Panc1 (cell line): Measurements from ENCODE around the gene POLR3H. TPM values are rescaled to one million over a fixed set of nuclear protein-coding genes. Genes with fewer than 3 reads are reported as not detected.

Source experiments
- ATAC-seq: fragments of 200-7000 bp; cut with Tn5 transposase; 2 replicates; pipeline ENCODE4 v1.9.1; 2020; ENCODE audit warnings: mild to moderate bottlenecking, moderate library complexity
- BruUV-seq: library from RNA; stranded (reverse); fragments of 400-500 nt; replicated peaks from 2 replicates; lab custom pipeline; 2021; lab: Mats Ljungman, UMichigan
- CTCF ChIA-PET: fragments of 300-600 bp; sonication (Branson Sonifier 250); formaldehyde crosslinking; loops from one replicate; lab custom pipeline; 2022; ENCODE audit warnings: antibody characterized with exemption; lab: Charles Lee
- POLR2A ChIA-PET: fragments of 300-600 bp; sonication (Branson Sonifier 250); formaldehyde crosslinking; loops from one replicate; lab custom pipeline; 2022; ENCODE audit warnings: antibody characterized with exemption; lab: Charles Lee
- DNase-seq: peaks from one replicate; pipeline ENCODE4 v3.0.0-alpha.2; 2010; ENCODE audit warnings: low read depth, low spot score
- H3K27ac ChIP-seq: 2 replicates; pipeline ENCODE4 v1.5.1; 2011; ENCODE audit warnings: mild to moderate bottlenecking, low read length, inconsistent platforms
- H3K27me3 ChIP-seq: fragments of 200-500 bp; sonication (Bioruptor generic); 2 replicates; pipeline ENCODE4 v1.6.0; 2014; ENCODE audit warnings: low read length, inconsistent platforms; ENCODE audit not compliant: control insufficient read depth, insufficient read depth
- H3K36me3 ChIP-seq: fragments of 200-500 bp; sonication (Bioruptor generic); 2 replicates; pipeline ENCODE4 v1.5.1; 2014; ENCODE audit warnings: inconsistent platforms, mild to moderate bottlenecking, low read length, moderate library complexity; ENCODE audit not compliant: control insufficient read depth, insufficient read depth
- H3K4me1 ChIP-seq: 2 replicates; pipeline ENCODE4 v1.5.1; 2011; ENCODE audit warnings: inconsistent platforms, mild to moderate bottlenecking, low read length, moderate library complexity; ENCODE audit not compliant: control insufficient read depth, insufficient read depth
- H3K4me3 ChIP-seq, 2 experiments: 2 replicates each; pipeline ENCODE4 v1.5.1; 2011 to 2012; ENCODE audit warnings: low read depth in 2 of 2, low read length in 2 of 2, mild to moderate bottlenecking in 2 of 2, inconsistent platforms in 1 of 2, moderate library complexity in 1 of 2
- H3K9me3 ChIP-seq: fragments of 200-500 bp; sonication (Bioruptor generic); 2 replicates; pipeline ENCODE4 v1.5.1; 2014; ENCODE audit warnings: low read depth, mild to moderate bottlenecking, inconsistent platforms, low read length, moderate library complexity; ENCODE audit not compliant: control insufficient read depth, insufficient read depth
- POLR2AphosphoS5 ChIP-seq: IDR thresholded peaks from 2 replicates; pipeline ENCODE4 v1.6.1; 2012; ENCODE audit warnings: mild to moderate bottlenecking, low read depth, low read length, moderate library complexity
- SIN3A ChIP-seq: IDR thresholded peaks from 2 replicates; pipeline ENCODE4 v1.6.1; 2012; ENCODE audit warnings: low read depth, mild to moderate bottlenecking, low read length, moderate library complexity, borderline replicate concordance; ENCODE audit not compliant: insufficient read depth
- TCF7L2 ChIP-seq: IDR thresholded peaks from 2 replicates; pipeline ENCODE4 v1.6.1; 2011; ENCODE audit warnings: mild to moderate bottlenecking, low read depth, low read length, inconsistent platforms
- in situ Hi-C: cut with HindIII; loops from 2 replicates; pipeline ENCODE4 v1.10.0; 2016; ENCODE audit warnings: low sequenced_read_pairs, low pct_unique_long_range_greater_than_20kb
- intact Hi-C: fragments of 100-400 bp; cut with micrococcal nuclease; formaldehyde crosslinking; loops from one replicate; pipeline ENCODE4 v1.10.0; 2022; ENCODE audit not compliant: unreplicated experiment
- total RNA-seq: library from RNA; stranded (reverse); gene quantifications from one replicate; pipeline ENCODE4 v1.2.1, GENCODE V29; 2021; ENCODE audit not compliant: unreplicated experiment
- TF ChIP-seq, protein P1 (sequence below), 2 experiments: IDR thresholded peaks; 2 replicates each; pipeline ENCODE4 v1.6.1; 2011 to 2012; ENCODE audit warnings: low read depth in 2 of 2, control low read depth in 1 of 2, low read length in 1 of 2, mild to moderate bottlenecking in 1 of 2, moderate library complexity in 1 of 2; ENCODE audit not compliant: insufficient read depth in 1 of 2
- TF ChIP-seq, protein P2 (sequence below): fragments of 450-650 bp; IDR thresholded peaks from 2 replicates; pipeline ENCODE4 v1.5.1; 2017; ENCODE audit warnings: mild to moderate bottlenecking

The POLR3H gene
- total RNA-seq, 1 experiment from 2014 or later = 46.6 TPM

DNA sequence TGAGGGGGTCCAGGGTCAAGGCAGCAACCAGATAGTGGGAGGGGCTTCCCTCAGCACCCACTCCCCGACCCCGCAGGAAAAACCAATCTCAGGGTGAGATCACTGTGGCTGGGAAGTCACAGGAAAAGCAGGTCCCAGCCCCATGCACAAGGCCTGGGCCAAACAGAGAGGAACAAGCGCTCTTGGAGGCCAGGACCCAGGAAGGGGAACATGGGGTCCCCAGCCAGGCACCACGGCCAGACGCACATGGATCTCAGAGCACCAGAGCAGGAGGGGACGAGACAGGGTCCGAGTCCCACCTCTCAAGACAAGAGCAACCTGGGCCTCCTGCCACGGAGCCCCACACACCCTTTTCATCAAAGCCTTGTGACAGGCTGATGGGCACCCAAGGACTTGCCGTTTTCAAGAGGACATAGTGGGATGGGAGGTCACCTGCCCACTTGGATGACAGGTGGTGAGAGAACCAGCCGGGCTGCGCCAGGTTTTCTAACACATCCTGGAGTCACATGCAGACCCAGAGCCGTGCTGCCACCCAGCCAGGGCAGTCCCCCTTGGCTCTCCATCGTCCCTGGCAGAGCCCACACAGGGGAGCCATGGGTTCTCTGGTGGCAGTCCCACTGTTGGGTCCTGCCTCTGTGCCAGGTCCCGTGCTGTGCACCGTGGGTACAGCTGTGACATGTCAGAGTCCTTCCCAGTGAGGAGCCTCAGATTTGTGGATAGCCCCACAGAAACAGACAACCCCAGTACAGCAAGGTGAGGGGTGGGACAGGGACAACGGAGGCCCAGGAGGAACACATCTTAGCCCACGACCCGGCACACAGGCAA, 13.2 kb downstream of the POLR3H start:
- ChIA-PET POLR2A (no interaction called here), CTCF (no interaction called here)
- H3K36me3 ChIP-seq = no peaks in the 10 kb centered on the region; the same call in 1 of the 2 replicates
- H3K27ac ChIP-seq = no peak overlapping the region
- H3K9me3 ChIP-seq = no peaks in the 10 kb centered on the region
- TF ChIP-seq, protein P1, sequence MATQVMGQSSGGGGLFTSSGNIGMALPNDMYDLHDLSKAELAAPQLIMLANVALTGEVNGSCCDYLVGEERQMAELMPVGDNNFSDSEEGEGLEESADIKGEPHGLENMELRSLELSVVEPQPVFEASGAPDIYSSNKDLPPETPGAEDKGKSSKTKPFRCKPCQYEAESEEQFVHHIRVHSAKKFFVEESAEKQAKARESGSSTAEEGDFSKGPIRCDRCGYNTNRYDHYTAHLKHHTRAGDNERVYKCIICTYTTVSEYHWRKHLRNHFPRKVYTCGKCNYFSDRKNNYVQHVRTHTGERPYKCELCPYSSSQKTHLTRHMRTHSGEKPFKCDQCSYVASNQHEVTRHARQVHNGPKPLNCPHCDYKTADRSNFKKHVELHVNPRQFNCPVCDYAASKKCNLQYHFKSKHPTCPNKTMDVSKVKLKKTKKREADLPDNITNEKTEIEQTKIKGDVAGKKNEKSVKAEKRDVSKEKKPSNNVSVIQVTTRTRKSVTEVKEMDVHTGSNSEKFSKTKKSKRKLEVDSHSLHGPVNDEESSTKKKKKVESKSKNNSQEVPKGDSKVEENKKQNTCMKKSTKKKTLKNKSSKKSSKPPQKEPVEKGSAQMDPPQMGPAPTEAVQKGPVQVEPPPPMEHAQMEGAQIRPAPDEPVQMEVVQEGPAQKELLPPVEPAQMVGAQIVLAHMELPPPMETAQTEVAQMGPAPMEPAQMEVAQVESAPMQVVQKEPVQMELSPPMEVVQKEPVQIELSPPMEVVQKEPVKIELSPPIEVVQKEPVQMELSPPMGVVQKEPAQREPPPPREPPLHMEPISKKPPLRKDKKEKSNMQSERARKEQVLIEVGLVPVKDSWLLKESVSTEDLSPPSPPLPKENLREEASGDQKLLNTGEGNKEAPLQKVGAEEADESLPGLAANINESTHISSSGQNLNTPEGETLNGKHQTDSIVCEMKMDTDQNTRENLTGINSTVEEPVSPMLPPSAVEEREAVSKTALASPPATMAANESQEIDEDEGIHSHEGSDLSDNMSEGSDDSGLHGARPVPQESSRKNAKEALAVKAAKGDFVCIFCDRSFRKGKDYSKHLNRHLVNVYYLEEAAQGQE (IDR thresholded peaks at IDR 0.05; ENCODE audit: insufficient read depth in 1 of 2, low read depth in 2 of 2, low read length in 1 of 2) = no peak
- TF ChIP-seq, protein P2, sequence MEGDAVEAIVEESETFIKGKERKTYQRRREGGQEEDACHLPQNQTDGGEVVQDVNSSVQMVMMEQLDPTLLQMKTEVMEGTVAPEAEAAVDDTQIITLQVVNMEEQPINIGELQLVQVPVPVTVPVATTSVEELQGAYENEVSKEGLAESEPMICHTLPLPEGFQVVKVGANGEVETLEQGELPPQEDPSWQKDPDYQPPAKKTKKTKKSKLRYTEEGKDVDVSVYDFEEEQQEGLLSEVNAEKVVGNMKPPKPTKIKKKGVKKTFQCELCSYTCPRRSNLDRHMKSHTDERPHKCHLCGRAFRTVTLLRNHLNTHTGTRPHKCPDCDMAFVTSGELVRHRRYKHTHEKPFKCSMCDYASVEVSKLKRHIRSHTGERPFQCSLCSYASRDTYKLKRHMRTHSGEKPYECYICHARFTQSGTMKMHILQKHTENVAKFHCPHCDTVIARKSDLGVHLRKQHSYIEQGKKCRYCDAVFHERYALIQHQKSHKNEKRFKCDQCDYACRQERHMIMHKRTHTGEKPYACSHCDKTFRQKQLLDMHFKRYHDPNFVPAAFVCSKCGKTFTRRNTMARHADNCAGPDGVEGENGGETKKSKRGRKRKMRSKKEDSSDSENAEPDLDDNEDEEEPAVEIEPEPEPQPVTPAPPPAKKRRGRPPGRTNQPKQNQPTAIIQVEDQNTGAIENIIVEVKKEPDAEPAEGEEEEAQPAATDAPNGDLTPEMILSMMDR = no peak
- TF ChIP-seq SIN3A (no peak), POLR2AphosphoS5 (no peak), TCF7L2 (no peak)
- BruUV-seq = no TSS peak
- in situ Hi-C loops = no loop called here
- H3K4me3 ChIP-seq = no peak overlapping the region
- no peak for DNase-seq
- H3K27me3 ChIP-seq = no peaks in the 10 kb centered on the region
- no peak for ATAC-seq
- intact Hi-C loops = no loop called here
- peaks cover 11% of the 10 kb centered on the region for H3K4me1 ChIP-seq

DNA sequence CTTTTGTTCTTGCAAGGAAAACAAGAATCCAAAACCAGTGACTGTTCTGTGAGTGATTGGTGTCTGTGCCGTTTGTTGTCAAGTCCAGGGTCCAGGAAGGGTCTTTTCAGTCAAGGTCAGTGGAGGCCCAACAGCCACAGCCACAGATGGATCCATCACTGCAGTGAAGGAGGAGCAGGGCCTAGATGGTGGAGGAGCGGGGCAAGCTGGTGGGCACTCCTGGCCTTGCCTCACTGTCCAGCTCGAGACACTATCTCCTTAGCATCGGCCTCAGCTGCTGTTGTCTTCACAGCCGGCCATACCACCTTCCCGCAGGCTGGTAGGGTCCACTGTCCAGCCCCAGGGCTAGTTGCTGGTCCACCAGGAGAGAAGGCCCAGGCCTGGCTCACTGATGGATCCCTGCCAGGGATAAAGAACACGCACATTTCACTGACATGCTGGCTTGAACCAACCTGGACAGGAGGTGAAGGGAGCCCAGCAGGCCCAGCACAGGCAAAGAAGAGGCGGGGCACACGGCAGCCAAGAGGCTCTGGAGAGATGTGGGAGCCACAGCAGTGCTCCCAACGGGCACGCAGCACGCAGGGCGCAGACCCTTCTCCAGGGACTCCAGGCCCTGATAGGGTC, 15.2 kb downstream of the POLR3H start:
- TF ChIP-seq, protein P1 (IDR thresholded peaks at IDR 0.05; ENCODE audit: insufficient read depth in 1 of 2, low read depth in 2 of 2, low read length in 1 of 2) = no peak
- POLR2A ChIA-PET = no interaction called here
- intact Hi-C loops = no loop called here
- ATAC-seq (no peak), DNase-seq (no peak)
- CTCF ChIA-PET = no interaction called here
- Histone ChIP-seq H3K36me3 (no peaks in the 10 kb centered on the region; the same call in 1 of the 2 replicates), H3K9me3 (no peaks in the 10 kb centered on the region), H3K27me3 (no peaks in the 10 kb centered on the region), H3K4me3 (no peak overlapping the region), H3K27ac (no peak overlapping the region), H3K4me1 (peaks cover 24% of the 10 kb centered on the region)
- no TSS peak for BruUV-seq
- in situ Hi-C loops = no loop called here
